GM21576 (cell line): ENCODE data around the gene TPK1.

Experiments
- ATAC-seq: cut with Tn5 transposase; IDR thresholded peaks from one replicate; pipeline ENCODE4 v1.9.1; 2021; ENCODE audit warnings: mild to moderate bottlenecking, moderate library complexity; ENCODE audit not compliant: unreplicated experiment

TPK1 gene

DNA sequence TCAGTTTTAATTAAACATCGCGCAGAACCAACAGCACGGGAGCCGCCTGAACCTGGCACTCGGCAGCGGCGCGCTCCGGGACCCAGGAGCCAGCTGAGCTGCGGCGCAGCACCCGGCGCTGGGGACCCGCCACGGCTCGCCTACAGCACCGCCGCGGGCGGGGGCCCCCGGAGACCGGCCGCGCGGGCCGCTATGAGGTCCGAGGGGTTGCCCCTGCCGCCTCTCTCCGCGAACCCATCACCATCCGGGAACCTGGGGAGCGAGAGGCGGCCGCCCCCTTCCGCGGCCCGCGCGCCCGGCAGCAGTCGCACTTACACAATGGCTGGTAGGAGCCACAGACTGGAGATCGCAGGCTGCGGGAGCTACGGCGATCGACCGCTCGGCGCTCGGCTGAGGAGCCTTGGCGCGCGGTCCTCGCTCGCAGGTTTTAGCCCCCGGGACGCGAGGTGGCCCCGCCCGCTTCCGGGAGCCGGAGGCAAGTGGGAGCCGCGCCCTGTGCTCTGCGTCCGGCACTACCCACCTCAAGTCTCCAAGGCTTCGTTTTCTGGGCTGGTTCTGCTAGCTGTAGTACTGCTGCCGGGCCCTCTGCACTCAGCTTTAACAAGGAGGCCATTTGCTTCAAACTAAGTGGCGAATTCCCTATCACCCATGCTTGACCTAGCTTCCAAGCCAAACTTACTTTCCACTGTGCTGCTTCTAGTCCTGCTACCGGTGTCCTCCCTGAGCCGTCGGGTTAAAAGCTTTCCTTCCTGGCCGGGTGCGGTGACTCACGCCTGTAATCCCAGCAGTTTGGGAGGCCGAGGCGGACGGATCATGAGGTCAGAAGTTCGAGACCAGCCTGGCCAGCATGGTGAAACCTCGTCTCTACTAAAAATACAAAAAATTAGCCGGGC, at the start of gene TPK1:
Gene TPK1 (minus strand): TSS at position 402 of the 893 bp plus-strand sequence. CDS start 451 bp downstream, outside the sequence.
- peak; percentile 82 for ATAC-seq

DNA sequence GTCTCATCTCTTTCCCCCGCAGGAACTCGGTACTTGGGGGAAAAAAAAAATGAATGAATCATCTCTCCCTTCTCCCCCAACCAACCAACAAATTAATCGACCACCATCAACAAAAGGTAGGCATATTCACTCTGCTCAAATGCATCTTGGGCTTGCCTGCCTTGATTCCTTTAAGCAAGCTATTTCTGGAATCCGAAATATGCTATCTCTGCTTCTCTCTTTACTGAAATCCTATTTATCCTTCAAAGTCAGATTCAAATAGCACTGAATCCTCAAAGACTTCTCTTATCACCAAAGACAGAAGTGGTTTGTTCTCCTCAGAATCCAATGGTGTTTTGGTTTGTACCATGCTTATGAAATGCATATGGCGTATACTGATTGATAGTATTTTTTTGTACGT, 49.6 kb upstream of the TPK1 start:
- no peak for ATAC-seq

DNA sequence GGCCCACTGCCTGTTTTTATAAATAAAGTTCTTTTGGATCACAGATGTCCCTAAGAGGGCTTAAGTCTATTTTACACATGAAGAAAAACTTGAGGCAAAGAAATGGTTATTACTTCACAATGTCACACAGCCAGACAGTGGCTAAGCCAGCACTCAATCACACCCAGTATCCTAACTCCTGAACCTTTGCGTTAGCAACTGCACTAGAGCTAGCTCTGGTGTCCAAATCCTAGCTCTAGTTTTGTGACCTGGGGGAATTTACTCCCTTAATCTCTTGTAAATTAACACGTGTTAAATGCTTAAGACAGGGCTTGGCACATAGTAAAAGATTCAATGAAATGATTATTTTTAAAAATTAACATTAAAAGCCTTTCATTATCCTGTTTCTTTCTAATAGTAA, 49.0 kb upstream of the TPK1 start:
- no peak for ATAC-seq

DNA sequence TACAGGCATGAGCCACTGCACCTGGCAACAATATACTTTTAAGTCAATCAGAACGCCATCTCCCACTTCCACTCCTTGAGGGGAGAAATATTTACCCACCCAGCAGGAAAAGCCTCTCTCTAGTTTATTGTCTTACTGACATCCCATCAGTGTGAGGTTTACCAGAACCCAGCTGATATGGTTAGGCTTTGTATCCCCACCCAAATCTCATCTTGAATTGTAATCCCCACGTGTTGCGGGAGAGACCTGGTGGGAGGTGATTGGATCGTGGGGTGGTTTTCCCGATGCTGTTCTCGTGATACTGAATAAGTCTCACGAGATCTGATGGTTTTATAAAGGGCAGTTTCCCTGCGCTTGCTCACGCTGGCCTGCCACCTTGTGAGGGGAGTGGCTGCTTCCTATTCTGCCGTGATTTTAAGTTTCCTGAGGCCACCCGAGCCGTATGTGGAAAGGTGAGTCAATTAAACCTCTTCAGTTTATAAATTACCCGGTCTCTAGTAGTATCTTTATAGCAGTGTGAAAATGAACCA, 37.5 kb upstream of the TPK1 start:
- no peak for ATAC-seq

DNA sequence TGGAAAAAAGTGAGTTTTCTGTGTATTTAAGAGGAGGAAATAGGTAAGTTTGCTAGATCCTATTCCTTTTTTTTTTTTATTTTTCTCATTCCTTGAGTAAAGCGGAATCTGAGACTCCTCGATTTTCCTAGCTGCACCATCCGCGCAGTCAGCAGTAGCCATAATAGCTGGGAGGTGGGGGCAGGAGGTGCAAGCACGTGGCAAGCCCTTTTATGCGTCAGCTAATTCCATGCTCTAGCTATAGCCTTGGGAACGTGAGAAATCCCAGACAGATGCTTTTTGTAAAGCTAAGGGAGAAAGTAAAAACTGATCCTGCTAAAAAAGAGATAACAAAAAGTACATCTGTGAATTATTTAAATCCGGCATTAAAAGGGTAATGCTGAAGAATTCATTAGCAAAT, 33.2 kb upstream of the TPK1 start:
- ATAC-seq: no peak

DNA sequence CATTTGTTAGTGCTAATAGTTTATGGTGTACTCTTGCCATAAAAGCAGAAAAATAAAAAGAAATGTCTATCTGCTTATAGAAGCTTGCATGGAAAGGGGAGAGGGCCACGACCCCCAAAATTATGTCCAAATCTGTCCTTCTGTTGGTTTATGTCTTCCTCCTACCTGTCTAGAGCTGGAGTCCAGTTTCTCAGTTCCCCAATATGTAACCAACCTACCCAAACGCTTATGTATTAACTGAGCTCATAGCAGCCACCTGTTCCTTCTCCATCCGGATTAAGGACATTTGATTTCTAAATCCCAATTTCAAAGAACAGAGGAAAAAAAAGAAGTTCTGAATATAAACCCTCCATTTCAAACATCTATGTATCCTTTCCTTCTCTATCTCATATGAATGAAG, 30.3 kb upstream of the TPK1 start:
- ATAC-seq: no peak

DNA sequence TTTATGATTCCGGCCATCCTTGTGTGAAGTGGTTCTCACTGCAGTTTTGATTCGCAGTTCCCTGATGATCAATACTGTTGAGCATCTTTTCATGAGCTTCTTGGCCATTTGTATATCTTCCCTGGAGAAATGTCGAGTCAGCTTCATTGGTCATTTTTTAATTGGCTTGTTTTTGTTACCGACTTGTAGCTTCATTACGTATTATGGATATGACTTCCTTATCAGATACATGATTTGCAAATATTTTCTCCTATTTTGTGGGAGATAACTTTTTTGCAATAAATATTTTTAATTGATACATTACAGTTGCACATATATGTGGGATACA, 27.4 kb upstream of the TPK1 start:
- ATAC-seq: no peak

DNA sequence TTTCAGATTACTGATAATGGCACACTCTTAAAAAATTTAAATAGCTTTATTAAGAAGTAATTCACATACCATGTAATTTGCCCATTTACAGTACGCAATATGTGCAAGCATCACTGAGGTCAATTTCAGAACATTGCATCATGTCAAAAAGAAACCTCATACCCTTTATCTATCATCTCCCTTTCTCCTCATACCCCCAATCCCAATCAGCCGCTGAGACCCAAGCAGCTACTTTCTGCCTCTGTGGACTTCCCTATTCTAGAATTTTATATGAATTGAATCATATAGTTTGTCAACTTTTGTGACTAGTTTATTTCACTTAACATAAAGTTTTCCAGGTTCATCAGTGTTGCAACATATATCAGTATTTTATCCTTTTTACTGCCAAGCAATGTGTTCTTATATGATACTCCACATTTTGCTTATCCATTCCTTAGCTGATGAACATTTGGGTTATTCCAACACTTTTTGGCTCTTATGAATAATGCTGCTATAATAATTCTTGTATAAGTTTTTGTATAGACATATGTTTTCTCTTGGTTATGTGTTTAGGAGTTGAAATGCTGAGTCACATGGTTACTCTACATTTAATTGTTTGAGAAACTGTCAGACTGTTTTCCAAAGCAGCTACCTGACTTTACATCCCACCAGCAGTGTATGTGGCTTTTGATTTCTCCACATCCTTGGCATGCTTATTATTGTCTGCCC, 26.9 kb upstream of the TPK1 start:
- no peak for ATAC-seq

DNA sequence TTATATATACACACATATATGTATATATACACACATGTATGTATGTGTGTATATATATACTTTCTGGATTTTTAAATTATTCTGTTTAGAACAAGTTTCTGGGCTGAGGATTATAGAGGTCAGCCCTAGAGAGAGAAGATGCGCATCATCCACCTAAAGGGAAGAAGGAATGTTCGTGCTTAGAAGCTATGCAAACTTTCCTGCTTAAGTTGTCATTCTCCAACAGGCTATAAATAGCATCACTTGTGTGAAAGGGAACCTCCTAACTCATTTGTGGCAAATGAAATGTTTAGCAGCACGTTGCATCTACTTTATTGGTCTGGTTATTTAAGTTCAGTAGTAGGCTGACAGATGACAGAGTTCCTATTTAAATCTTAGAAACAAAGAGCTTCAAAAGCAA, 23.9 kb upstream of the TPK1 start:
- no peak for ATAC-seq

DNA sequence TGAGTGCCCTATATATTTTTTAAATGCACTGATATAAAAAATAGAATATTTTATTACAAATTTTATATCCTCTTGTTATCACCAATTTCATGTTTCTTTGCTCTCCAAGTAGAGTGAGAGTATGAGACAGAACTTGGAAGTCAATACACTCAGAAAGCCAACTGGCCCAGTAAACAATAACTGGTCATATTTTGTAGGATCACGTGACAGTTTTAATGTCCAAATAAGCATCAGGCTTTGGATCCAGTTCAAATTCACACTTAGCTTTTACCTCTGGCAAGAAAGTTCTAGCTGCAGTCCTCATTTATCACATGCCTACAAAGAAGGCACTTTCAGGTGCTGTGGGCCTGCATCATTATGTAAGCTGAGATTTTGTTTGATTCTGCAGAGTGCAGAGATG, 21.6 kb upstream of the TPK1 start:
- no peak for ATAC-seq

DNA sequence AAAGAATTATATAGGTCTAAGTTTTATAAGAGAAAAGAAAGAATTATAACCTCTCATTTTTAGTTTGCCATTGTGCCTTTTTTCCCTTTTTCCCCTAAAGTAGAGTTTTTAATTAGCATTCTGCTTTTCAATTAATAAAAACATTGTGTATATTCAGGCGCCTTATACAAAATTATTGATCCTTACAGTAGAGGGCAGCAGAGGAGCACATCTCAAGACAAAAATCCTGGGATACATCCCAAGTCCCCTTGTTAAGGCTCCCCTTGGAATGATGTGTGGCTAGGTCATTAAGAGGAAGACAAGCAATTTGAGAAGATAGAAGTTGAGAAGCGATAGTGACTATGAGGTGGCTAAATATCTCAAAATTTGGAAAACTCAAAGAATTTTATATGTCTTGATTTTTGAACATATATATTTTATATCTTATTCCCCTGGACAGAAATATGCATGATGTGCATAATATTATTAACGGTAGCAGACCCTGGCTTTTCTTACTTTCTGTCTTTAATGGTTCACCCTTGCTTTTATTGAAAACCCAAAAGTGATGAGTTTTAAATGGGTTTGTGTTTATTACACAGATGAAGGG, 19.1 kb upstream of the TPK1 start:
- no peak for ATAC-seq

DNA sequence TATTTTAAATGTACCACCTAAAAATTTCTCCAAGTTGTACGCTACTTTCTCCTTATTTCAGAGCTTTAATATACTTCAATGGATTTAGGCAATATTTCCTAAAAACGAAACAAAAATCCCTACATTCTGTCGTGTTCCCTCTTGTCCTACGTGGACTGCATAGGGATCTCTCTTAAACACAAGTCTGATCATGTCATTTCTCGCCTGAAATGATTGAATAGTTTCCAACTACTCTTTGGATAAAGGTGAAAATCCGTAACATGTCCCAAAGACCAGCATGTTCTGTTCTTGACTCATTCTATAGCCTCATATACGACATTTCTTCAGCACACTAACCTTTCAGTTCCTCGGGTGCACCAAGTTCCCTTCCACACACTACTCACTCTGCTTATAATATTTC, 17.7 kb upstream of the TPK1 start:
- no peak for ATAC-seq

DNA sequence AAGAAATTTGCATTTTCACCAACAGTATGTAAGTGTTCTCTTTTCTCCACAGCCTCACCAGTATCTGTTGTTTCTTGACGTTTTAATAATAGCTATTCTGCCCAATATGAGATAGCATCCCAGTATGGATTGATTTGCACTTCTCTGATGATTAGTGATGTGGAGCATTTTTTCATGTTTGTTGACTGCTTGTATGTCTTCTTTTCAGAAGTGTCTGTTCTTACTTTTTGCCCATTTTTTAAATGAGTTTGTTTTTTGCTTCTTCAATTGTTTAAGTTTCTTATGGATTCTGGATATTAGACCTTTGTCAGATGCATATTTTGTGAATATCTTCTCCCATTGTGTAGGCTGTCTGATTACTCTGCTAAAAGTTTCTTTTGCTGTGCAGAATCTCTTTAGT, 12.2 kb upstream of the TPK1 start:
- ATAC-seq: no peak

DNA sequence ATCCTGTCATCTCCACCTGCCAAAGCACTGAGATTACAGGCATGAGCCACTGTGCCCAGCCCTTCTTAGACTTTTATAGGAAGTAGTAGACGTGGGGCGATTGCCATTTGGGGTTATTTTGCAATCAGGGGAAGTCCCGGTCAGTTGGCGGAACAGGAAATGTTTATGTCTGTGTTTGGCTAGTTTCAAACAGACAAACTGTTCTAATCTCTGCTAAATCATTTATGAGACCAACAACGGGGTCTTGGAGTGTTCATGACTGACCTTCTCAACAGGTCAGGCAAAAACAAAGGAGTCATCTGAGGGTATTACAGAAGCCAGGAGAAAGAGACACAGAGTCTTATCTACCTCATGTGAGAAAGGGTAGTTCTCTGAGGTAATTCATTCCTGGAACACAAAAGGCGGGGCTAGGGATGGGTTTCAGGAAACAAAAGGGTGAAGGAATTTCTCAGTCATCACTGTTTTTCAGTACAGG, 6.6 kb upstream of the TPK1 start:
- ATAC-seq: peak; percentile 93

DNA sequence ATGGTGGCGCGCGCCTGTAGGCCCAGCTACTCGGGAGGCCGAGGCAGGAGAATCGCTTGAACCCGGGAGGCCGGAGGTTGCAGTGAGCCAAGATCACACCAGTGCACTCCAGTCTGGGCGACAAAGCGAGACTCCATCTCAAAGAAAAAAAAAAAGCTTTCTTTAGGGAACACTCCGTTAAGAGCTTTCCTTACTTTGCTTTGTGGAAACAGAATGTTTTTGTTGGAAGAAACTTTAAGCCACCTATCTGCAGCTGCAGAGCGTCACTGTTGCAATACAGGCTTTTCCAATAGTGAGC, 641 bp upstream of the TPK1 start:
- ATAC-seq: no peak

DNA sequence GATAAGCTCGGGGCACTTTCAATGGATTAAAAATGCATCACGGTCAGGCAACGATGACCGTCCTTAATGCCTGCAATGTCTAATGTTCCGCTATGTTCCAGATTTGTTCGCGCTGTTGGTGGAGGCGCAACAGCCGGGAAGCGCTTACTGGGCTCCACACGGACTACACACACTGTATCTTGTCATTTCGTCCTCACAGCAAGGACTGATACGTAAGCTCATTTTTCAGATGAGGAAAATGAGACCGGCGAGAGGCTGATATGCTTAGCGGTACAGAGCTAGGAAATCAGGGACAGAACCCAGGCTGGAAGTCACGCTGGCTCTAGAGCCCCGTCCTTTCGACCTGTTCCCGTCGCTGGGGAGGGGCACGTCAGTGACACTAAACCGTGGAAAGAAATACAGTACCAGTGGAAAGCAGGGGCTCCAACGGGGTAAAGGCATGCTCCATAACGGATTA, 670 bp downstream of the TPK1 start:
- peak; percentile 33 for ATAC-seq

DNA sequence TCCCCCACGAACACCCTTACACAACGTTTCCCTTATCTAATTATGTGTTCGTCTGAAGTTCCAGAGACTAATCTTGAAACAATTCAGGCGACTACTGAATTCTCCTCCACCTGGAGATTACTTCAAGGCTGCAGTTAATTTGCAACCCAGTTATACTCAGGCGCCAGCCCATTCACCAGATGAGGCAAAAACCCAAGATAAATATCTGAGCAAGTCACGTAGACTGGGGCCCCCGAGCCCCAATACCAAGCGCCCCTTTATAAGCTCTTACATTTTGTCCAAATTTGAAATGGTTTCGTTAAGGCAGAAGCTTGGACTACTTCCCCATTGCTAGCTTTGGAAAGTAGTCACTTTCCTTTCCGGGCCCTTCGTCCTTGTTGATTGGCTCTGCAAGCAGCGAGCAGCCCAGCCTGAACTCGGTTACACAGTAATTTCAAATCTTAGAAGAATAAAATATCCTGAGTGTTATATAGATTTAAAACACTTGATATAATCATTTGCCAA, 1.2 kb downstream of the TPK1 start:
- ATAC-seq: peak; percentile 40

DNA sequence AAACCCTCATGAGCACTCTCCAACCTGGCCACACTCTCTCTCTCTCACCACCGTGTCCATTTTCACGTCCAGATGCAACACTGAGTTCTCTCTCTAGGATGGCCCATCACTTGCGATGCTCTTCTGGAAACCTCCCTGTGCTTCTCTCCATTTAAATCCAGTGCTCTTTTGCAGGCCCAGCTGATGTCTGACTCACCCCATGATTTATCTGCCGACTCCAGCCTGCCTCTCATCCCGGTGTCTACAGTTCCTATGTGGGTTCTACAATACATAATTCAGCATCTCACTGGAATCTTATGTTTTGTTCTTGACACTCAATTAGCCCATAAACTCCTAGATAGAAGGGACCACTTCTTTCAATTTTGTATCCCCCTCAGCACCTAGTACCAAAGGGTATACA, 5.0 kb downstream of the TPK1 start:
- no peak for ATAC-seq

DNA sequence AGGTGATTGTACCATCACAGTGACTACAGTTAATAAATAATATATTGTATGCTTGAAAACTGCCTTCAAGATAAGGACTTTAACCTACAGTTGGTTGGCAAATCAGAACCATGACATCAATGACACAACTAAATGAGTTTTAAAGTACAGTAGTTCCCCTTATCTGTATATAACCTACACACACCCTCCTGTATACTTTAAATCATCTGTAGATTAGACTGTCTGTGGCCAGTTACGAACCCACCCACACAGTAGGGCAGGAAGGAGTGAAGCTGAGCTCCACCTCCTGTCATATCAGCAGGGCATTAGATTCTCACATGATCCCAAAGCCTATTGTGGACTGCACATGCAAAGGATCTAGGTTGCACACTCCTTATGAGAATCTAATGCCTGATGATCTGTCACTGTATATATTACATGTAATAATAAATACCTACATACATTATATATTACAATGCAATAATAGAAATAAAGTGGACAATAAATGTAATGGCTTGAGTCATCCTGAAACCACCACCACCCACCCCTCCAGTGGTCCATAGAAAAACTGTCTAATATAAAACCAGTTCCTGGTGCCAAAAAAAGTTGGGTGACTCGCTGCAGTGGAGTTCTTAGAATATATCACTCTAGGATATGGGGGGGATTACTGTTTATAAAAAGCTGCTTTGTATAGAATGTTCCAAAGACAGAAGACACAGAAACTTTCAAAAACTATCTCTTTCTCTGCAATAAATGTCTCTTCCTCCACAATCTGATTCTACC, 5.6 kb downstream of the TPK1 start:
- ATAC-seq: no peak

DNA sequence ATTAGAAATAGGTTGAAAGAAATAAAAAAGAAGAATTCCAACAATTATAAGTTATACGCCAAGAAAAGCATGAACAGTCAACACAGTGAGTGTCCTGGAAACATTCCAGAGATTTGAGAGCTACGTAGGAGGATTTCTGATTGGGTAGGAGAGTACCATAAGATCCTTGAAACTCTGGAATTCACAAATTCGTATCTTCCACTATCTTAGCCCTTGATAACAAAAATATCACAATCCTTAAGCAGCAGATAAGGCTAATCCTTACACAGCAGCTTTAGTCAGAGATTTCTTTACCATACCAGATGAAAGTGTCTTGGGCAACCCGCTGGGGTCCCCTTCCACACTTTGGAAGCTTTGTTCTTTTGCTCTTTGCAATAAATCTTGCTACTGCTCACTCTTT, 8.2 kb downstream of the TPK1 start:
- no peak for ATAC-seq

DNA sequence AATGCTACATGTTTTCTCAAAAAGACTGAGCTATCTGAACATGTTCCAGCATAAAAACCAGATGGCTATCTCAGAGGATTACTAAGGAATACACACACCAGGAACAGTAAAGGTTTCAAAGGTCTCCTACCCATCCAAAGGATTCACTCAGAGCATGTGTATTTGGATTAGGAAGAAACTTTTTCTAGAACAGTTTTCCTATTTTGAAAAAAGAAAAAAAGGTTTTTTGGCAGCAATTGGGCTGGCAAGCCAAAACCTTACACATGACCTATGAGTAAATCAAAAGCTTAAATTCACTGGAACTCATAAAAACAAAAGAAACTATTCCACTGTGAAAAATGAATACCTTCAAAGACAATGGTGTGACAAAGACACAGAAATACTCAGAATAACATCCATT, 9.6 kb downstream of the TPK1 start:
- ATAC-seq: no peak
